Tibial nerve (tissue), 4 donors: ENCODE data around the gene DCLK2.

ENCODE experiments used
- CTCF ChIP-seq, 5 experiments: fragments of 200-600 bp in 3 of 5; fragments of 450-650 bp in 2 of 5; sonication (generic) in 3 of 5; IDR thresholded peaks; one replicate each; pipeline ENCODE4 v1.5.1; 2016 to 2019; ENCODE audit warnings: antibody characterized with exemption in 5 of 5, mild to moderate bottlenecking in 3 of 5, moderate library complexity in 2 of 5
- EP300 ChIP-seq, 2 donors: sonication (generic); formaldehyde crosslinking; IDR thresholded peaks; one replicate each; pipeline ENCODE4 v1.6.1; 2017; ENCODE audit warnings: antibody characterized with exemption in 2 of 2, mild to moderate bottlenecking in 1 of 2
- POLR2A ChIP-seq, 2 donors: fragments of 450-650 bp; IDR thresholded peaks; one replicate each; pipeline ENCODE4 v1.6.1; 2017; ENCODE audit warnings: antibody characterized with exemption in 2 of 2, mild to moderate bottlenecking in 2 of 2, moderate library complexity in 2 of 2

GRCh38 chr4:150033901-150034300 lies 44.3 kb upstream of the DCLK2 start:
- no peak for TF ChIP-seq POLR2A (IDR thresholded peaks at IDR 0.05)
- TF ChIP-seq CTCF (IDR thresholded peaks at IDR 0.05), result no peak
- TF ChIP-seq EP300 (IDR thresholded peaks at IDR 0.05), result no peak
